GM12801 (cell line): ENCODE data around the gene OBP2B.

ENCODE experiments used
- CTCF ChIP-seq: IDR thresholded peaks from one replicate; pipeline ENCODE4 v1.5.1; 2011; ENCODE audit warnings: control low read depth; ENCODE audit not compliant: insufficient read length; ENCODE audit errors: extremely low read depth

Gene OBP2B

GRCh38 chr9:133225171-133226011 is 16.3 kb upstream of the OBP2B start:
- TF ChIP-seq CTCF: no peak

GRCh38 chr9:133224762-133225161 is 15.7 kb upstream of the OBP2B start:
- no peak for TF ChIP-seq CTCF

- TF ChIP-seq CTCF: no peak
Measured at GRCh38 chr9:133221177-133221809, 12.2 kb upstream of the OBP2B start.

GRCh38 chr9:133210609-133211008 is 1.6 kb upstream of the OBP2B start:
- TF ChIP-seq CTCF: no peak

- TF ChIP-seq CTCF: no peak
Measured at GRCh38 chr9:133210202-133210532, 1.1 kb upstream of the OBP2B start.

- TF ChIP-seq CTCF: no peak
Measured at GRCh38 chr9:133207540-133208170, 1.4 kb downstream of the OBP2B start.

GRCh38 chr9:133207021-133207531 is 2.0 kb downstream of the OBP2B start:
- no peak for TF ChIP-seq CTCF
